ENCODE results near the gene SLC7A4.
A peak's percentile ranks its signal among the peaks of the same experiment; 100 is the strongest.
"Not testable (repeated sequence)": the region's sequence is repeated elsewhere in the genome, so short reads cannot be mapped to it uniquely, and the experiment has no call there.

Gene SLC7A4

GRCh38 chr22:21064917-21065864 is 32.8 kb upstream of the SLC7A4 start:
- no peak for DNase-seq

DNA sequence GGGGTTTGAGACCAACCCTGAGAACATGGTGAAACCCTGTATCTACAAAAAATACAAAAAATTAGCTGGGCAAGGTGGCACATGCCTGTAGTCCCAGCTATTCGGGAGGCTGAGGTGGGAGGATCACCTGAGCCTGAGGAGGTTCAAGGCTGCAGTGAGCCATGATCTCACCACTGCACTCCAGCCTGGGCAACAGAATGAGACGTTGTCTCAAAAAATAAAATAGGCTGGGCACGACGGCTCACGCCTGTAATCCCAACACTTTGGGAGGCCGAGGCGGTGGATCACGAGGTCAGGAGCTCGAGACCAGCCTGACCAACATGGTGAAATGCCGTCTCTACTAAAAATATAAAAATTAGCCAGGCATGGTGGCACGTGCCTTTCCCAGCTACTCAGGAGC is 32.1 kb upstream of the SLC7A4 start:
- DNase-seq, result not testable (repeated sequence)

DNA sequence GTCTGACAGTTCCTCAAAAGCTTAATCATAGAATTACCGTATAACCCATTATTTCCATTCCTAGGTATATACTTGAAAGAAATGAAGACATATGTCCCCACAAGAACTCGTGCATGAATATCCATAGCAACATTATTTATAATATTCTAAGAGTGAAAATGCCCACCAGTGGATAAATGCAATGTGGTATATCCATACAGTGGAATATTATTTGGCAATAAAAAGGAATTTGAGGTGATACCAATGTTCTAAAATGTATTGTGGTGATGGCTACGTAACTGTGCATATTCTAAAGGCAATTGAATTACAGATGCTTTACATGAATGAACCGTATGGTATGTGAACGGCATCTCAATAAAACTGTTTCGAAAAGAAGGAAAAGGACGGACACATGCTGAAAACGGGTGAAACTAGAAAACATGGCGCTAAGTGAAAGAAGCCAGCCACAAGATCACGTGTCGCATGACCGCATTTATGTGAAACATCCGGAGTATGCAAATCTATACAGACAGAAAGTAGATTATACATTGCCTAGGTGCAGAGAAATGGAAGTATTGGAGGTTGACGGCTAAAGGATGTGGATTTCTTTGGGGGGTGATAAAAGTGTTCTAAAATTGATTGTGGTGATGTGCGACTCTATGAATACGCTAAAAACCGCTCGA is 29.4 kb upstream of the SLC7A4 start:
- DNase-seq, result not testable (repeated sequence)

DNA sequence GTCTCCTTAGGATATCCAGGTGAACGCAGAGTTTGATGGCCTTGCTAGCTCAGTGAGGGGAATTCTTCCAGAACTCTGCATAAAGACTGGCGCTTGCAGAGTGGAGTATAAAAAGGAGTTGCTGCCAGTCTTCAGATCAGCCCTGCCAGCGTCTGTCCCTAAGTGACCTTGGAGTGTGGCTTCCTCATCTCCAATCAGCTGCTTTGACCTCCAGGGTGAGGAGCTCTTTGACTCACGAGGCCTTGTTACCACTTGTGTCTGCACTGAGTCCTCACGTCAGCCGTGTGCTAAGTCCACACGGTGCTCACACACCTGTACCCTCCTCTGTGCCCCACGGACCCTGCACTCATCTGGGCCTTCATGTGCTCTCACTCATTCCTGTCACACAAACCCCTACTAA is 28.0 kb upstream of the SLC7A4 start:
- DNase-seq, result not testable (repeated sequence)

DNA sequence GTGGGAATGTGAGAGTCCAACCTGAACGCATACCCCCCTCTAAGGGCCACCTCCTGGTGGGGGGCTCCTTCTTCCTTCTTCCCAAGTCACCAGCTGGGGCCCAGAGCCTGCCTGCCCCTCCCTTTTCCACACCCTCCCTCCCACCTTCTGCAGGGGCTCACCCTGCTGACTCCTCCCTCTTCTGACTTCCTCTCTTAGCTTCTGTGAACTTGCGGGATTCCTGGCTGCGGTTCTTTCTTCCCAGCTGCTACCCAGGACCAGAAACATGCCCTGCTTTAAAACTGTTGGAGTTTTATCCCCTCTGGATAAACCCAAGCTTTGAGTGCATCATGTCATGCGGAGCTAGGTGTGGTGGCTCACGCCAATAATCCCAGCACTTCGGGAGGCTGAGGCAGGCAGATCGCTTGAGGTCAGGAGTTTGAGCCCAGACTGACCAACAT is 23.5 kb upstream of the SLC7A4 start:
- no peak for DNase-seq

DNA sequence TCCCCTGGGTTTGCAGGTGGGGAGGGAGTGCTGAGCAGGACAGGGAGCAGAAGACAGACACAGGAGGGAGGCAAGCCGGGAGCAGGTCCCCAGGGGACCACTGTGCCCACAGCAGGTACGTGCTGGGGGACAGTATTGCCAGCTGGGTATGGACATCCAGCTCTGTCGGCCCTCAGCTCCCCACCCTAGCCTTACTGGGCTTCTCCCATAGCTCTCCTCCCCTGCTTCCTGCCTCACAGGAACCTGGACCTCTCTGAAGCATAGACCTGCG is 23.1 kb upstream of the SLC7A4 start:
- no peak for DNase-seq

- no peak for DNase-seq
Measured at GRCh38 chr22:21054714-21055563, 22.6 kb upstream of the SLC7A4 start.

- no peak for DNase-seq
Measured at GRCh38 chr22:21054046-21054713, 21.8 kb upstream of the SLC7A4 start.

- DNase-seq, result no peak
Measured at GRCh38 chr22:21052715-21053459, 20.5 kb upstream of the SLC7A4 start.

DNA sequence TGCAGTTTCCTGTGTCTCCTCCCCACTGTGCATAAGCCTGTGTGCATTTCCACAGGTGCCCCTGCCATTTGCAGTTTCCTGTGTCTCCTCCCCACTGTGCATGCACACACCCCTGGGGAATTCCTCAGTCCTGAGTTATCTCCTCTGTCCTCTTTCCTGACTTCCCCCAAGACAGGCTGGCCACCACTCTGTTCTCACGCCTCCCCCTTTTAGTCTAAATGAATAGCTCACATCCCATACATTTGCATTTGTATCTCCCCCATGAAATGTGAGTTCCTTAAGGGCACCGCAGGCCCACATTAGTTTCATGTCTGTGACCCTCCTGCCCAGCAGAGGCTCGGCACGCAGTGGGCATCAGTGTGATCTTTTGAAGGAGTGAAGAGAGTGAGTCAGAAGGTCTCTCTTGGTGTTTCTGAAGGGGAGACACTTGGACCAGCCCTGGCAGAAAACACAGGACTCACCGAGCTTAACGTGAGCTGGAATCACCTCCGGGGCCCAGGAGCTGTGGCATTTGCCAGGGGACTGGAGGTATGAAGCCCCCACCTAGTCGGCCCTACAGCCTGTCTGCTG is 19.6 kb upstream of the SLC7A4 start:
- DNase-seq, result no peak

- DNase-seq, result no peak
Measured at GRCh38 chr22:21051145-21051830, 18.9 kb upstream of the SLC7A4 start.

- DNase-seq, result not testable (repeated sequence)
Measured at GRCh38 chr22:21048965-21049364, 16.6 kb upstream of the SLC7A4 start.

DNA sequence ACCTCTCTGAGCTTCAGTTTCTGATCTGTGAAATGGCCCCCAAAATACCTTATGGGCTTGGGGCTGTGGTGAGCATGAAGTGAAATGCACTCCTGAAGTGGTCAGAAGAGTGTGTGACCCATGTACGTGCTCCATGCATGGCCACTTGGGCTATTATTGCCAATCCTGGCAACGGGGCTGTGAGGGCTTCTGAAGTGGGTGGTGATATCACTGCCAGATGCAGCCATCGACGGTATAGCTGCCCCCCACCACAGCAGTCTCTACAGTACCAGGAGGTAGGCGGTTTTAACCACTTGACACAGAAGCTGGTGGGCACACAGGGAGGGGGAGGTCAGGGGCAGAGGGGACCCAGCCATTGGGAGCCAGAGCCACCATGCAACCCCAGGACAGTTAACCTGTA is 16.1 kb upstream of the SLC7A4 start:
- DNase-seq, result not testable (repeated sequence)

- DNase-seq, result no peak
Measured at GRCh38 chr22:21047730-21048129, 15.4 kb upstream of the SLC7A4 start.

DNA sequence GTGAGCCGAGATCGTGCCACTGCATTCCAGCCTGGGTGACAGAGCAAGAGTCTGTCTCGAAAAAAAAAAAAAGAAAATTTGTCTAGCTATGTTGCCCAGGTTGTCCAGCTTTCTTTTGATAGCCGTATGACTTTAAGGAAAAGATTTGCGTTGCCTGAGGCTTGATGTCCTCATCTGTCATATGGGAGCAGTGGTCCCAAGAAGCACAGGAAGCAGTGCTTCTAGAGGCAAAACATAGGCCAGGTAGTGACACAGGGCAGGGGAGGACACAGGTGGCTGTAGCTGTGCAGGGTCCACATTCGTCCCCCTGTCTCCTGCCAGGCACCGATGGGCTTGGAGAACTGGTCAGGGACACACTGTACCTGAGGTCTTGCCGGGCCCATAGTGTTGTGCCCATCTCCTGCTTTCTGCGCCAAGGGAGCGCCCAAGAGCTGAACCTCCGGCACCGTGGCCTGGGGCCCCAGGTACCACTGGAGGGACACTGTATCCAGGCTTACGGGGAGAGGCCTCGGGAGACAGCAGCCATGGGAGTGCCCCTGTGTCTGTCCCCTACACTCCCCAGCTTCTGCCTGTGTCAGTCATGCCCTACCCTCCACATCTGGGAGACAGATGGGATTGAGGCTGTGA is 14.8 kb upstream of the SLC7A4 start:
- no peak for DNase-seq

- peak; percentile 91 for DNase-seq
Measured at GRCh38 chr22:21045585-21046294, 13.4 kb upstream of the SLC7A4 start, which contains the start of gene LRRC74B. Gene LRRC74B (plus strand): TSS chr22:21045946. CDS start chr22:21045987, 41 bp downstream.

DNA sequence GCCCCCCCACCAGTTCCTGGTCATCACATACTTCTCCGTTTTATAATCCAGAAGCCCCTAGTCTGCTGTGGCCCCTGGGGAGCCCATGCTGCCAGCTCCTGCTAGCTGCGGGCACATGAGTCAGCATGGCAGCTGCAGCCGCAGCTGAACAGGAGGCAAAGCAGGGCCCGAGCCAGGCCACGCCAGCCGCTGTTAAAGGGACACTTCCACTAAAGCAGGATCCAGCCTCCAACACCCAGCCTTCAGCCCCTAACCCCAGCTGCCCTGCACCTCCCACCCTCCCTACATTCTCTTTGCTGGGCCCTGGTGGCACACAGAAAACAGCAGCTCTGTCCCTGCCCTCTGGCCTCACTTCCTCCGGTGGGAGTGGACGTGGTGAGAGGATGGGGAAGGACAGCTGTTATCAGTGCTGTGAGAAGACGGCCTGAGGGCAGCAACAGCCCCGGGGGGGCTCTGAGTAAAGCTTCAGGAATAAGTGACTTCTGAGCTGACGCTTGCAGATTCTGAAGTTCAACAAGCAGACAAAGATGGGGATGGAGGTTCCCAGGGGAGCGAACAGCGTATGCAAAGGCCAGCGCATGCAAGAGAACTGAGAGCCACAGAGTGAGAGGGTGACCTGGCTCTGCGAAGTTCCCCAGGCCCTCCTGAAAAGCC is 12.7 kb upstream of the SLC7A4 start:
- DNase-seq, result peak; percentile 60

- DNase-seq, result no peak
Measured at GRCh38 chr22:21043860-21044535, 11.6 kb upstream of the SLC7A4 start.

Measured in fibroblast of skin of abdomen (primary cell).